Measurements from ENCODE around the gene PLLP. TPM values are rescaled to one million over a fixed set of nuclear protein-coding genes. Genes with fewer than 3 reads are reported as not detected.

The PLLP gene
- total and polyA plus RNA-seq, 2 experiments from 2014 or later, result 1.3 to 6.1 TPM

GRCh38 chr16:57244767-57245471 is 39.6 kb downstream of the PLLP start, which contains the start of gene ARL2BP:
Gene ARL2BP, plus strand, starts transcription at chr16:57245259. Its CDS starts 109 bp downstream, at chr16:57245368.
- no peaks in the 10 kb centered on the region for H3K79me2 ChIP-seq (replicated peaks; ENCODE audit: insufficient read depth)
- H3K27me3 ChIP-seq (ENCODE audit: insufficient read depth), result no peaks in the 10 kb centered on the region
- peaks cover 8% of the 10 kb centered on the region; the same call in 1 of the 2 replicates for H3K4me1 ChIP-seq (ENCODE audit: insufficient read depth)
- peaks cover 5% of the 10 kb centered on the region; the same call in 1 of the 2 replicates for H3F3A ChIP-seq (replicated peaks; ENCODE audit: low read depth)
- H3K4me1 Mint-ChIP-seq, result peaks cover 6% of the 10 kb centered on the region
- no peaks in the 10 kb centered on the region; the same call in 1 of the 2 replicates for H3K36me3 ChIP-seq (ENCODE audit: insufficient read depth)
- TF ChIP-seq CTCF (conservative IDR thresholded peaks at IDR 0.05; ENCODE audit: low read depth in 2 of 2) (peak in 1 of 2 experiments; percentile 18; a peak in 1 of 4 replicates), REST (IDR thresholded peaks at IDR 0.05; ENCODE audit: unreplicated experiment) (no peak), POLR2AphosphoS5 (IDR thresholded peaks at IDR 0.05; ENCODE audit: low read depth) (peak; percentile 84)
- ATAC-seq (peak; percentile 94), DNase-seq (ENCODE audit: low spot score) (peak; percentile 99)
- H3K4me3 ChIP-seq, result peak within 1 kb of the TSS; percentile 87
- H2AFZ ChIP-seq, result peak within 1 kb of the TSS; percentile 99
- H3K27me3 Mint-ChIP-seq (ENCODE audit: insufficient read depth, low read depth, poor library complexity), result peaks cover 20% of the 10 kb centered on the region
- H3K9me3 Mint-ChIP-seq, result no peaks in the 10 kb centered on the region
- no peaks in the 10 kb centered on the region for H3K9me2 ChIP-seq (ENCODE audit: insufficient read depth)
- peak within 1 kb of the TSS; percentile 92 for H3K27ac Mint-ChIP-seq
- no peaks in the 10 kb centered on the region; the same call in 2 of the 3 replicates for H3K36me3 Mint-ChIP-seq (ENCODE audit: low read depth)
- peak within 1 kb of the TSS; percentile 95 for H3K4me2 ChIP-seq
- peak within 1 kb of the TSS; percentile 89 for H3K4me3 Mint-ChIP-seq
- no peaks in the 10 kb centered on the region for H4K20me1 ChIP-seq (replicated peaks; ENCODE audit: insufficient read depth)
- peak within 1 kb of the TSS; percentile 55; the same call in 1 of the 2 replicates for H3K27ac ChIP-seq (ENCODE audit: low read depth)

DNA sequence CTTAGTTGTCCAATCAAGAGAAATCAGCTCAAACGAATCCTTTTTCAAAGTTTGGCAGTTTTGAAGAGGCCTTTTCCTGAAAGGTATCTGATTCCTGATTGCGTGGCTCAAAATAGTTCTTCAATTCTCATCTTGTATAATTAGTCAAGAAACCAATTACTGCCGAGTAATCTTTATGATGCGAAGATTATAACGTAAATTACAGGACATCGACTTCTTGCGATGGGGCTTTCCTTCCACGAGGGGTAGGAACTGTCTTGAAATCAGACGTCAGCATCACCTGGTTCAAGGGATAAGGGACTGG is 40.1 kb downstream of the PLLP start:
- Mint-ChIP-seq H3K4me1 (peaks cover 6% of the 10 kb centered on the region), H3K27me3 (ENCODE audit: insufficient read depth, low read depth, poor library complexity) (peaks cover 17% of the 10 kb centered on the region), H3K9me3 (no peaks in the 10 kb centered on the region), H3K27ac (peak overlapping the region; percentile 92; the same call in 1 of the 2 replicates), H3K36me3 (ENCODE audit: low read depth) (peaks cover 1% of the 10 kb centered on the region; the same call in 2 of the 3 replicates), H3K4me3 (peak overlapping the region; percentile 89)
- no peaks in the 10 kb centered on the region for H3K27me3 ChIP-seq (ENCODE audit: insufficient read depth)
- peak overlapping the region; percentile 80 for H3K4me2 ChIP-seq
- no peaks in the 10 kb centered on the region for H3K79me2 ChIP-seq (replicated peaks; ENCODE audit: insufficient read depth)
- no peak for DNase-seq (ENCODE audit: low spot score)
- H3K27ac ChIP-seq (ENCODE audit: low read depth), result no peak overlapping the region
- H3K4me1 ChIP-seq (ENCODE audit: insufficient read depth), result peaks cover 8% of the 10 kb centered on the region; the same call in 1 of the 2 replicates
- 0 out of 2 replicates have a peak, but pooled peaks cover under 1% of the 10 kb centered on the region for H3K36me3 ChIP-seq (ENCODE audit: insufficient read depth)
- peak; percentile 22 for ATAC-seq
- no peaks in the 10 kb centered on the region for H3K9me2 ChIP-seq (ENCODE audit: insufficient read depth)
- no peaks in the 10 kb centered on the region for H4K20me1 ChIP-seq (replicated peaks; ENCODE audit: insufficient read depth)
- H2AFZ ChIP-seq, result peak overlapping the region; percentile 93
- H3K4me3 ChIP-seq, result peak overlapping the region; percentile 87
- H3F3A ChIP-seq (replicated peaks; ENCODE audit: low read depth), result peaks cover 5% of the 10 kb centered on the region; the same call in 1 of the 2 replicates
- TF ChIP-seq CREB1 (CRISPR knock-in tag; IDR thresholded peaks at IDR 0.05; ENCODE audit: low read depth) (peak; percentile 50; the same call in 1 of the 2 replicates), CTCF (conservative IDR thresholded peaks at IDR 0.05; ENCODE audit: low read depth in 2 of 2) (0 out of 4 replicates have a peak, but pooled peaks of 1 of the 2 experiments have one; percentile 9), REST (IDR thresholded peaks at IDR 0.05; ENCODE audit: unreplicated experiment) (no peak)

Measured in GM23338 (cell line).